ENCODE results near the gene ZCWPW1.
"Not testable (repeated sequence)": the region's sequence is repeated elsewhere in the genome, so short reads cannot be mapped to it uniquely, and the experiment has no call there.

Gene ZCWPW1

GRCh38 chr7:100453854-100454253, 25.4 kb upstream of the ZCWPW1 start:
- DNase-seq: not testable (repeated sequence)

- DNase-seq: no peak
Observed at GRCh38 chr7:100452513-100452912, 24.0 kb upstream of the ZCWPW1 start.

- no peak for DNase-seq
Observed at GRCh38 chr7:100449190-100449795, 20.8 kb upstream of the ZCWPW1 start.

- not testable (repeated sequence) for DNase-seq
Observed at GRCh38 chr7:100447363-100447762, 18.9 kb upstream of the ZCWPW1 start.

- DNase-seq: no peak
Observed at GRCh38 chr7:100446040-100446439, 17.5 kb upstream of the ZCWPW1 start.

GRCh38 chr7:100444311-100445278, 16.1 kb upstream of the ZCWPW1 start:
- DNase-seq: no peak

GRCh38 chr7:100443096-100443840, 14.8 kb upstream of the ZCWPW1 start:
- DNase-seq: no peak

GRCh38 chr7:100441641-100442535, 13.4 kb upstream of the ZCWPW1 start:
- no peak for DNase-seq

GRCh38 chr7:100439244-100439643, 10.7 kb upstream of the ZCWPW1 start:
- not testable (repeated sequence) for DNase-seq

GRCh38 chr7:100438731-100439130, 10.2 kb upstream of the ZCWPW1 start:
- not testable (repeated sequence) for DNase-seq

- no peak for DNase-seq
Observed at GRCh38 chr7:100438172-100438571, 9.7 kb upstream of the ZCWPW1 start.

- DNase-seq: no peak
Observed at GRCh38 chr7:100437150-100438100, 8.9 kb upstream of the ZCWPW1 start.

- DNase-seq: peak; percentile 64
Observed at GRCh38 chr7:100435401-100436304, 7.2 kb upstream of the ZCWPW1 start.

- DNase-seq: no peak
Observed at GRCh38 chr7:100434297-100435144, 6.0 kb upstream of the ZCWPW1 start.

- no peak for DNase-seq
Observed at GRCh38 chr7:100433592-100434296, 5.2 kb upstream of the ZCWPW1 start.

- DNase-seq: no peak
Observed at GRCh38 chr7:100433276-100433591, 4.7 kb upstream of the ZCWPW1 start.

- no peak for DNase-seq
Observed at GRCh38 chr7:100432621-100433275, 4.2 kb upstream of the ZCWPW1 start.

- DNase-seq: no peak
Observed at GRCh38 chr7:100432053-100432452, 3.5 kb upstream of the ZCWPW1 start.

All from NCI-H146 (cell line).